ENCODE data around the gene GALNT1. TPM values are rescaled to one million over a fixed set of nuclear protein-coding genes. Genes with fewer than 3 reads are reported as not detected.

Gene GALNT1
- total RNA-seq, 1 experiment from 2014 or later: 105 TPM

GRCh38 chr18:35711227-35711626 is 129.7 kb downstream of the GALNT1 start:
- no TSS peak for BruUV-seq (replicated peaks)
- no peak overlapping the region for H3K4me3 Mint-ChIP-seq (ENCODE audit: low read depth, unreplicated experiment)
- peaks cover 5% of the 10 kb centered on the region for H3K36me3 Mint-ChIP-seq (ENCODE audit: insufficient read depth, unreplicated experiment)
- no peaks in the 10 kb centered on the region for H3K4me1 Mint-ChIP-seq (ENCODE audit: low read depth, unreplicated experiment)
- H3K9me3 Mint-ChIP-seq (ENCODE audit: low read depth, unreplicated experiment): peaks cover 2% of the 10 kb centered on the region
- intact Hi-C loops (cut with micrococcal nuclease; ENCODE audit: unreplicated experiment): no loop called here
- H3K27me3 Mint-ChIP-seq (ENCODE audit: unreplicated experiment): no peaks in the 10 kb centered on the region
- no peak overlapping the region for H3K27ac Mint-ChIP-seq (ENCODE audit: unreplicated experiment)
- TF ChIP-seq, protein P1, sequence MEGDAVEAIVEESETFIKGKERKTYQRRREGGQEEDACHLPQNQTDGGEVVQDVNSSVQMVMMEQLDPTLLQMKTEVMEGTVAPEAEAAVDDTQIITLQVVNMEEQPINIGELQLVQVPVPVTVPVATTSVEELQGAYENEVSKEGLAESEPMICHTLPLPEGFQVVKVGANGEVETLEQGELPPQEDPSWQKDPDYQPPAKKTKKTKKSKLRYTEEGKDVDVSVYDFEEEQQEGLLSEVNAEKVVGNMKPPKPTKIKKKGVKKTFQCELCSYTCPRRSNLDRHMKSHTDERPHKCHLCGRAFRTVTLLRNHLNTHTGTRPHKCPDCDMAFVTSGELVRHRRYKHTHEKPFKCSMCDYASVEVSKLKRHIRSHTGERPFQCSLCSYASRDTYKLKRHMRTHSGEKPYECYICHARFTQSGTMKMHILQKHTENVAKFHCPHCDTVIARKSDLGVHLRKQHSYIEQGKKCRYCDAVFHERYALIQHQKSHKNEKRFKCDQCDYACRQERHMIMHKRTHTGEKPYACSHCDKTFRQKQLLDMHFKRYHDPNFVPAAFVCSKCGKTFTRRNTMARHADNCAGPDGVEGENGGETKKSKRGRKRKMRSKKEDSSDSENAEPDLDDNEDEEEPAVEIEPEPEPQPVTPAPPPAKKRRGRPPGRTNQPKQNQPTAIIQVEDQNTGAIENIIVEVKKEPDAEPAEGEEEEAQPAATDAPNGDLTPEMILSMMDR (IDR thresholded peaks at IDR 0.05; ENCODE audit: unreplicated experiment): no peak
- DNase-seq: no peak
- CTCF ChIA-PET: no interaction called here

DNA sequence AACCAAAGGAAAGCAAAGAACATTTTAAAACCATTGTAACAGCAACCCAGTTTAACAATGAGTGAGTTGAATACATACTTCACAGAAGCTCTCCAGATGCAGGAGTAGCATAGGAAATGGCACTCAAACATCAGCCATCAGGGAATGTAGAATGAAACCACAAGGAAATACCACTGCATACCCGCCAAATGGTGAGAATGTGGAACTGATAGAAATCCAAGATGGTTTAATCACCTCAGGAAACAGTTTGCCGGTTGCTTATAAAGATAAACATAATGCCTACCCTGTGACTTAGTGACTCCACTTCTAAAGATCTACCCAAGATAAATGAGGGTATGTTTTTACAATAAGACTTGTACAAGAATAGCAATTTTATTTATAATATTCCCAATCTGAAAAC is 132.0 kb downstream of the GALNT1 start:
- peaks cover 2% of the 10 kb centered on the region for H3K9me3 Mint-ChIP-seq (ENCODE audit: low read depth, unreplicated experiment)
- H3K4me1 Mint-ChIP-seq (ENCODE audit: low read depth, unreplicated experiment): no peaks in the 10 kb centered on the region
- no peaks in the 10 kb centered on the region for H3K27me3 Mint-ChIP-seq (ENCODE audit: unreplicated experiment)
- DNase-seq: no peak
- no TSS peak for BruUV-seq (replicated peaks)
- intact Hi-C loops (cut with micrococcal nuclease; ENCODE audit: unreplicated experiment): no loop called here
- peaks cover 5% of the 10 kb centered on the region for H3K36me3 Mint-ChIP-seq (ENCODE audit: insufficient read depth, unreplicated experiment)
- H3K27ac Mint-ChIP-seq (ENCODE audit: unreplicated experiment): no peak overlapping the region
- CTCF ChIA-PET: no interaction called here
- H3K4me3 Mint-ChIP-seq (ENCODE audit: low read depth, unreplicated experiment): no peak overlapping the region
- TF ChIP-seq, protein P1 (IDR thresholded peaks at IDR 0.05; ENCODE audit: unreplicated experiment): no peak

GRCh38 chr18:35714539-35714938 is 133.0 kb downstream of the GALNT1 start:
- no TSS peak for BruUV-seq (replicated peaks)
- Mint-ChIP-seq H3K9me3 (ENCODE audit: low read depth, unreplicated experiment) (peaks cover 2% of the 10 kb centered on the region), H3K4me1 (ENCODE audit: low read depth, unreplicated experiment) (no peaks in the 10 kb centered on the region), H3K4me3 (ENCODE audit: low read depth, unreplicated experiment) (no peak overlapping the region), H3K36me3 (ENCODE audit: insufficient read depth, unreplicated experiment) (peaks cover 5% of the 10 kb centered on the region), H3K27ac (ENCODE audit: unreplicated experiment) (no peak overlapping the region), H3K27me3 (ENCODE audit: unreplicated experiment) (no peaks in the 10 kb centered on the region)
- no peak for DNase-seq
- CTCF ChIA-PET: interaction anchor here (0.5 kb wide), 1 partner anchor 244 kb away, joined by 3 read pairs; no protein-coding TSS in a partner anchor
- TF ChIP-seq, protein P1 (IDR thresholded peaks at IDR 0.05; ENCODE audit: unreplicated experiment): no peak
- intact Hi-C loops (cut with micrococcal nuclease; ENCODE audit: unreplicated experiment): no loop called here

GRCh38 chr18:35715139-35715538 is 133.6 kb downstream of the GALNT1 start:
- intact Hi-C loops (cut with micrococcal nuclease; ENCODE audit: unreplicated experiment): no loop called here
- TF ChIP-seq, protein P1 (IDR thresholded peaks at IDR 0.05; ENCODE audit: unreplicated experiment): no peak
- H3K4me3 Mint-ChIP-seq (ENCODE audit: low read depth, unreplicated experiment): no peak overlapping the region
- BruUV-seq (replicated peaks): no TSS peak
- no peaks in the 10 kb centered on the region for H3K4me1 Mint-ChIP-seq (ENCODE audit: low read depth, unreplicated experiment)
- no peak for DNase-seq
- peaks cover 2% of the 10 kb centered on the region for H3K9me3 Mint-ChIP-seq (ENCODE audit: low read depth, unreplicated experiment)
- no peak overlapping the region for H3K27ac Mint-ChIP-seq (ENCODE audit: unreplicated experiment)
- H3K27me3 Mint-ChIP-seq (ENCODE audit: unreplicated experiment): no peaks in the 10 kb centered on the region
- CTCF ChIA-PET: interaction anchor here (0.5 kb wide), 1 partner anchor 244 kb away, joined by 3 read pairs; no protein-coding TSS in a partner anchor
- peaks cover 5% of the 10 kb centered on the region for H3K36me3 Mint-ChIP-seq (ENCODE audit: insufficient read depth, unreplicated experiment)
